ENCODE results near the gene BANF2.
"Not testable (repeated sequence)": the region's sequence is repeated elsewhere in the genome, so short reads cannot be mapped to it uniquely, and the experiment has no call there.

Gene BANF2

GRCh38 chr20:17683218-17684076, 16.3 kb upstream of the BANF2 start:
- DNase-seq: no peak

DNA sequence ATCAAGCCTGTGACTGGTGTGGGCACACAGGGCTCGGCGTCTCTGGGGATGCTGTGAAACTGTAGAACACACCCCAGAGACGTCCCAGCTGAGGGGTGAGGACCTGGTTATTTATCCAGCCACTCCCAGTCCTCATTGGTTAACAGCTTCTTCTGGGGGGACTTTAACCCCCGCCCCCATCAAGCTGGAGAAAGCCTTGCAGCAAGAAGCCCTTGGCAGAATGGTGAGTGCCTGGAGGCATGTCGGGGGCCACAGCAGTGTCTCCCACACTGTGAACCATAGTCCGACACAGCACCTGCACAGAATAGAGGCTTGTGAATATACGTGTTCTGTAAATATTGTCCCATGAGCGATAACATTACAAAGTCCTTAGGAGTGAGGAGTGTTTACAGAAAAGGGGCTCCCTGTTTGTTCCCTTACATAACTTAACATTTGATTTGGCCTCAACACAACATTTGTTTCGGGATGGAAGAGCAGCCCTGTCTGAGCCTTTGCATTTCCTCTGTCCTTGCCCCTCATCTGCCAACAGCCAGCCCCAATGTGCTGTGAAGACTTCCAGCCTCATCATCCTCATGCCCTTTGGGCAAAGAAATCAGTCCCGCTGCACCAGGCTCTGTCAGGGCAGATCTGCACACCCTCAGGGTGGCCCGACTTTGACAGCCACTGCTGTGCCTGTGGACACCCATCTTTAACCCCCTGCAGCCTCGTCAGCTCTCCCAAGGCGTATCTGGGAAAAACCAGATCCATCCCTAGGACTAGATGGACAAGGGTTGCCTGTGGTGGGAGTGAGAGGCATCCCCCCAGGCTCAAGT, 15.5 kb upstream of the BANF2 start:
- DNase-seq: no peak

DNA sequence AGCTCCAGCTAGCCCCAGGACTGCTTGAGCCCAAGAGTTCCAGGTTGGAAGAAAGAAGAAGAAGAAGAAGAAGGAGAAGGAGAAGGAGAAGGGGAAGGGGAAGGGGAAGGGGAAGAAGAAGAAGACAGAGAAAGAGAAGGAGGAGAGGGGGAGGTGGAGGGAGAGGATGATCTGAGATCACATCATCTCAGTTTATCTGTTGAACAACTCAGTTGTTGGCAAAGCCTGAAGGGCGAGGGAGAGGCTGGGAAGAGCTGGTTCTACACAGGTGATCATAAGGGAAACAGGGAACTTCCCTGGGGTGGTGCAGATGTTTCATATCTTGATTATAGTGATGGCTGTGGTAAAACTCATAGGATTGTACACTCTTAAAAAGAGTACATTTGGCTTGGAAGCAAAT, 14.6 kb upstream of the BANF2 start:
- no peak for DNase-seq

DNA sequence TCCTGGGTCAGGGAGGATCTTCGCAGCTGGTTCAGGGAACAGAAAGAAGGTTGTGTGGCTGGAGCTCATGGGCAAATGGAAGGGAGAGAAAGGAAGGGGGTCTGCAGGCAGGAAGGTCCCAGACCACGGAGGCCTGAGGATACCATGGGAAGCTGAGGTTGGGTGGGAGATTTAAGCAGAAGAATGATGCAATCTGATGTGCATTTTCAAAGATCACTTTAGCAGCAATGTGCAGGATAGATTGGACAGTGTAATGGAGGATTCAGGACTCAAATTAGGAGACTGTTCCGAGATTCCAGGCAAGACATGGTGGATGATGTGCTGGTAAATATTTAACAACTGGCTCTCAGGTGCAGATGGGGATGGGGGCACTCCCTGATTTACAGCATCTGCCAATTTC, 12.0 kb upstream of the BANF2 start:
- DNase-seq: no peak

DNA sequence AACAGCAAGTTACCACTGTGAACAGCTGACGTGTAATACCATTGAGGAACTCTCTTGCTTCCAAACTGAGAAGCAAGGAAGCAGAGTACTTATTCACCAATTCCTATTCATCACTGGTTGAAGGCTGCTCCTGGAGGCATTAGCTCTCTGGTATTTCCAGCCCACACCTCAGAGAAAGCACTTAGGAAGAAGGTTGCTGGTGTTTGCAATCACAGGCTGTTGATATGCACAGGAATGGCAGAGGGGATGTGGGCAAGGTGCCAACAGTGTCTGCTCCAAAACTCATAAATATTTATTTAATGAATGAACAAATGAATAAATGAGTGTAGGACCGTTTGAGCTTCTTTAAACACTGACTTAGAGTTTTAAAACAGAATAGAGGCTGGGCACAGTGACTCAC, 10.8 kb upstream of the BANF2 start:
- DNase-seq: no peak

GRCh38 chr20:17690144-17690543, 9.6 kb upstream of the BANF2 start:
- DNase-seq: no peak

DNA sequence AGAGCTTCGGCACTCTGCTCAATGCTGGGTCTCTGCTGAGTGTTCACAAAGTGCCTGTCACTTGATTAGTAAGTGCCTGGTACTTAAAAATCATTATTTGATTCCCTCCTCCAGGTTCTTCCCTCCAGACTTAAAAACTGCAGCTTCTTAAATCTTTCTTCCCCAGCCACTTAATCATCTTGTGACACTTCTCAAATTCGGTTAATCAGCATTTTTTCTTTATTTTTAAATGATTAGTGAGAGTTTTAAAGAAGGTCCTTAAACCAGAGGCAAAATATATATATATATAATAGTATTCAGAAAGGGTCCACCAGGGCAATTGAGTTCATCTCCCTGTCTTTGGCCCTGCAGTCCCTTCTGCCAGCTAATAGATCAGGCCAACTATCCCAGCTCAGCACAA, 8.0 kb upstream of the BANF2 start:
- DNase-seq: no peak

DNA sequence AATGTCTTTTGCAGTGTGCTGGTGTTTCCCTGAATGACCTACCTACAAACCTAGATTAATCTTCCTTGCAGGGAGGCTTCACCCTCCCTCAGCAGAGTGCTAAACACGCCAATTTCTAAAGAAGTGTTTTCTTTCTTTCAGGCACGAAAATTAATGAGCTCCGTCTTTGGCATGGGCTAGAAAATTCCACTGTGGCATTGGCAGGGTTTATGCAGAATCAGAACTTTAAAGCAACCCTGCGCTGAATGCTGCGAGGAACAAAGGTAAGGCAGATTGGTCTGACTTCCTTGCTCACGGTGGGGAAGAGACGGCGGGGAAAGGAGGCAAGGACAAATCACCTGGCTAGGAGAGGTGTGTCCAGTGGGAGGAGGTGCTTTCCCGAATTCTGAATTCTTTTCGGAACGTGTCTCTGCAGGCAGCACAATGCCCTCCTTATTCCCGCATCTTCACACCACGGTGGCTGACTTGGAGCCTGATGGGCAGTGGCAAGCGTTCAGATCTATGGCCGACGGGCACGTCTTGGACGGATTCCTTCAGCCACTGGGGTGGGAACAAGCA, 6.2 kb upstream of the BANF2 start:
- no peak for DNase-seq

DNA sequence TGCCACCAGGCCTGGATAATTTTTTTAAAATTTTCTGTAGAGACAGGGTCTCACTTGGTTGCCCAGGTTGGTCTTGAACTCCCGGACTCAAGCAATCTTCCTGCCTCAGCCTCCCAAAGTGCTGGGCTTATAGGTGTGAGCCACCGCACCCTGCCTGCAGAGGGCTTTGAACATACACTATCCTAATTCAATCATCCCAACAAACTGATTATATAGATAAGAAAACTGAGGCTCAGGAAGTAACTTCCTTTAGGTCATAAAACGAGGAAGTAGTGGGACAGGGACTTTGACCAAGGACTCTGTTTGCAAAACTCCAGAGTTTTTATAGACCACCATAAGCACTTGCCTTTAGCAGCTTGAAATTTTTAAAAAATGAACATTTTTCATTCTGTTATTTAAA, 5.0 kb upstream of the BANF2 start:
- no peak for DNase-seq

DNA sequence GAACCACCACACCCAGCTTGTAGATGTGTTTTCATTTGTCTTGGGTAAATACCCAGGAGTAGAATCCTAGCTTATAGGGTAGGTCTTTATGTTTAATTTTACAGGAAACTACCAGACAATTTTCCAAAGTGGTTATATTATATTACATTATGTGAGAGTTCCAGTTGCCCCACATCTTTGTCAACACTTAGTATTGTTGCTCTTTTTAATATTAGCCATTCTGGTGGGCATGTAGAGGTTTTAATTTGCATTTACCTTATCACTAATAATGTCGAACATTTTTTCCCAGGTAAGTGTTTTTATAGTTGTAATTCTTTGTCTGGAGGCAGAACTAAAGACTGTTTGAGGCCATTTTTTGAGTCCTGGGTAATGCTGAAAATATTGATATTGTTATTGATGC, 3.5 kb upstream of the BANF2 start:
- no peak for DNase-seq

DNA sequence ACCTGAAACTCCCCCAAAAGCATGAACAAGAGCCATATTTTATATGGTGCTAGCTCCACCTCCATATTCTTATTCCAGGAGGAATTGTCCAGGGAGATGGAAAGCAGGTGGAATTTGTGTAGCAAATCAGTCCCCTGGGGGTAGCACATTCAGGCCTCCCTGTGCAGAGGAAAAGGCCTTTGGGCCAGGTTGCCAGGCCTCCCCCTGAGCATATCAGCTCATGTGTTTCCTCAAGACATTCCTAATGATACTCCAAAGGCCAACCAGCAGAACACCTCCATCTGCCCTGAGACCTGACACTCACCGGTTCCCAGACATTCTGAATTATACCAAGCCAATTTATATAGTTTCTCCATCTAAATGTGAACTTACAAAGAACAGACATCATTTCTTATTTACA, 2.6 kb upstream of the BANF2 start:
- DNase-seq: no peak

DNA sequence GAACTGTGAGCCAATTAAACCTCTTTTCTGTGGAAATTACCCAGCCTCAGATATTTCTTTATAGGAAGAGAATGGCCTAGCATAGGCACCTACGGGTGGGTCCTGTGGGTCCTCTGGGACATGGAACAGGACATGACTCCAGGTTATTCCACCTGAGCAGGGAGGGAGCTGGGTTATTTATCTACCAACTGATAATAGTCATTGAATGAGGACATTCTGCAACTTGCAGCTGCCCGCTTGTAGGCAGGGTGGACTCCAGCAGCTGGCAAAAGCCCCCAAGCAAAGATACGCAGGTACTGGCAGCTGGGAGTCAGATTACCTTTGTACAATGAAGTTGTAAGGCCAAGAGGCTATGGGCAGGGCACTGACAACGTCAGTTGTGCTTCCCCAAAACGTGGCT, 1.4 kb upstream of the BANF2 start:
- DNase-seq: no peak

GRCh38 chr20:17700637-17701036, 871 bp downstream of the BANF2 start:
- no peak for DNase-seq

DNA sequence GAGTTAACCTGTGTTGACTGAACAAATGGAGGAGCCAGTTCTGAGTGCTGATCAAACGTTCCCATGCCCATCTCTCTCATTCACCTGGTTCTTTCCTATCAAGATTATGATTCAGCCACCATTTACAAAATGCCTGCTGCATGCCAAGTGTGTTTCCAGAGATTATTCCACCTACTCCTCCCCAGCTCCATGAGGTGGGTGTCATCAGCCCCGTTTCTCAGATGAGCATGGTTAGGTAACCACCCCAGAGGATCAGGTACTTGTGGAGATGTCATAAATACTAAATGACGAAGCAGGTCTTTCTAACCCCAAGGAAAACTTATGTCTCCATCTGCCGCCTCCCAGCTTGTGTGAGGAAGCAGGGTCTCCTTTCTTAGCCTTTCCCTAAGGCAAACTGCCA, 2.1 kb downstream of the BANF2 start:
- no peak for DNase-seq

- DNase-seq: no peak
These were observed 5.0 kb downstream of the BANF2 start for GRCh38 chr20:17704589-17705317.

GRCh38 chr20:17705916-17706315, 6.2 kb downstream of the BANF2 start:
- no peak for DNase-seq

GRCh38 chr20:17706632-17707031, 6.9 kb downstream of the BANF2 start:
- DNase-seq: no peak

GRCh38 chr20:17707951-17708350, 8.2 kb downstream of the BANF2 start:
- DNase-seq: not testable (repeated sequence)

DNA sequence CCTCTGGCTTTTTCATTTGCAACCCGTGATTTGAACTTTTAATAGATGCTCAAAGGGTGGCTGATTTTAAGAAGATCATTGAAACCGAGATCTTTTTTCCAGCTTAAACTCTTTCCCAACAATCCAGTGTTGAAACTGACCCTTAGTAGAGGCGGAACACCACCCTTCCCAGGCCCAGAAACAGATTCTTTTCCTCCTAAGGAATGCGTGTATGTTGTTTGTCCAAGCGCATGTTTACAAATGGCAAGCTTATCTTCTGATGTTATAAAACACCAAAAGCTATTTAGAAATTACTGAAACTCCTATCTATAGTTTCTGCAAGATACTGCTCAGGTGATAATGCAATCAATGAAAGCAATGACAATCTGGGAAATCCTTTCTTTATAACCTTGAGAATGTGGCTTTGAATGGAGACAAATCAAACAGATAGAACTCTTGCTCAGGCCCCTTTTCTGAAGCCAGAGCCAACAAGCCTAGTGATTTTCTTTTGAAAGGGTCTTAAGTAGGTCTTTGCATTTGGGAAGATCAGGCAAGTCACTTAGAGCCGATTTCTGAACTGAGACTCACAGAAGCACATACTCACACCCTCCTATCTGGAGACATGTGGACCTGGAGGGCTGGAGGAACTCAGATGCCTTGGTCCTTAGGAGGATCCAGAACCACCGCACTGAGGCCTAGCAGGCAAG, 9.1 kb downstream of the BANF2 start:
- DNase-seq: no peak

GRCh38 chr20:17709361-17710293, 9.9 kb downstream of the BANF2 start:
- no peak for DNase-seq

All from NCI-H187 (cell line).